GM15510 (cell line): ENCODE results near the gene ARHGEF26.

Experiments
- POLR2A ChIP-seq: IDR thresholded peaks from 3 replicates; pipeline ENCODE4 v1.6.1; 2011; ENCODE audit warnings: borderline replicate concordance; ENCODE audit not compliant: insufficient read length; ENCODE audit errors: extremely low read depth

The ARHGEF26 gene

DNA sequence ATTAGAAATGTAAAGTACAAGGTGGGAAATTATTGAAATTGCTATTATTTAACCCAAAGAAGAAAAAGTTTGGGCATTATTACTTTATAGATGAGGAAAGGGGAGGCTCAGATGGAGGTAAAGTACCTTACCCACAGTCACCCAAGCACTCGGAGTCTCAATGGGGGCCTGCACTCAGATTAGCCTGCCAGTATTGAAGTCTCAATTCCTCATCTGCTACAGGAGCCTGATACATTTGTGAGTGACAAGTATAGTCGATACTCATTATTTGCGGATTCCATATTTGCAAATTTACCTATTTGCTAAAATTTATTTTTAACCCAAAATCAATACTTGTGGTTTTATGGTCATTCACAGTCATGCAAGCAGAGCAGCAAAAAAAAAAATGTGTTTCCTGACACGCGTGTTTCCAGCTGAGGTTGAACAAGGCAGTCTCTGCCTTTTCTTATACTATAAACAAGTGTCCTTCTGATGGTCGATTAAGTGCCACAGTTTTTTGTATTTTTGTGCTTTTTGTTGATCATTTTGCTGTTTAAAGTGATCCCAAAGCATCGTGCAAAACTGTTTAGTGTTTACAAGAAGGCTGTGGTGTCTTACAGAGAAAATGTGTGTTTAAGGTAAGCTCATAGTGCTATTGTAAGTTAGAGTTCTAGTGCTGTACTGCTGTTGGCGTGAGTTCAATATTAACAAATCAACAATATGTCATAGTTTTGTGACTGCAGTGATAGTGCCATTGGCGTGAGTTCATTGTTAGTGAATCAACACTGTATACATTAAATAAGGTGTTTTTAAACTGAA is 48.0 kb downstream of the ARHGEF26 start:
- TF ChIP-seq POLR2A = no peak

DNA sequence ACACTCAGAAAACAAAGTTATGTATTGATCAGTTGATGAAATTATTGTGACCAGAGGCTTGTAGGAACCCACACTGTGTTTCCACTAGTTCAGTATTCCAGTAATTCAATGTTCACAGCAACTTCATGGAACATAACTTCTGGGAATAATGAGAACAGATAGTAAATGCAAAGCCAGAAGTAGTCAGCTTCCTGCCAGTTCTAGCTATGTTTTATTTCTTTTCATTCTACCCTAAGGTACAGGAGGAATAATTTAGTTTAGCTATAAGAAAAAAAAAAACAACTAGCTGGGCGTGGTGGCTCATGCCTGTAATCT is 48.6 kb downstream of the ARHGEF26 start:
- no peak for TF ChIP-seq POLR2A

DNA sequence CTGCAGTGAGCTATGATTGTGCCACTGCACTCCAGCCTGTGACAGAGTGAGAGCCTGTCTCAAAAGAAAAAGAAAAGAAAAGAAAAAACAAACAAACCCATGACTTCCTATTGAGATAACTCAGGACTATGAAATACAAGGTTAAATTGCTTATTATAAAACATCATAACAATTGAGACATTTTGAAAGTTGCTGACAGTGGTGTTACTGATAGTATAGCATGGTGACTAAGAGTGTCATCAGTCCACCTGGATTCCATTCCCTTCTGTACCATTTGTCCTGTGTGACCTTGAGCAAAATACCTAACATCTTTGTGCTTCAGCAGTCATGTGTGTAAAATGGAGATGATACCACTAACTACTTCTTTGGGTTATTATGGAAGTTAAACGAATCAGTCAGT is 49.1 kb downstream of the ARHGEF26 start:
- no peak for TF ChIP-seq POLR2A

DNA sequence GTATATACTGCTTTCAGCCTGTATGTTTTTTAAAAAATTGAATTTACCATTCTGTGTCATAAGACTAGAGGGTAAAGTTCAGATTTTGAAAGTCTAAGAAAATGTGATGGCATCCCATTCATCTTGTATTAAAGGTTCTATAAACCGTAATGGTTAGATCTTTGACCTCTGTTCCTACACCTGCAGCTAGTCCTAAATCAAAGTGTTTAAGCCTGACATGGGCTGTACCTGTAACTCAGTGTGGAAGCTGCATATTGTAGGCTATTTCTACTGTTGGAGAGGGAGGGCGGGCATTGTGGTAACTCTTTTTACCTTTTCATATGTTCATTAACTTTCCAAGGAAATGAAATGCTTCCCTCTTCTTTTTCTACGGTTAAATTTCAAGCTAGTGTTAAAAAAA is 53.9 kb downstream of the ARHGEF26 start:
- no peak for TF ChIP-seq POLR2A

DNA sequence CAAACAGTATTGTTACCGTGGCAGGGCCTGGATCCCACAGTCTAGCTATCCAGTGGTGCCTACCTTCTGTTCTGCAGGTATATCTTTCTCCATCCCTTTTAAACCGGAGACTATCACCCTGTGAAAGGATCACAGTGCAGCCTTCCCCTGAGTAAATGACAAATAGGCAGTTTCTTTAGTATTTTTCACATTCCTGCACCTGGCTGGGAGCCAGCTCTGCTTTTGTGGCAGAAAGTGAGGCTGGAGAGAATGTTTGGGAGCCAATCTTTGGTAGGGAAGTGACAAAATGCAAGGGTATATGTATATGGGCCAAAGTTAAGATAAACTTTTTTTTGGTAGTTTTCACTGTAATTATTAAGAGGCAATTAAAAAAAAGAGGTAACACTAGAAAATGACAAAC is 54.8 kb downstream of the ARHGEF26 start:
- no peak for TF ChIP-seq POLR2A

DNA sequence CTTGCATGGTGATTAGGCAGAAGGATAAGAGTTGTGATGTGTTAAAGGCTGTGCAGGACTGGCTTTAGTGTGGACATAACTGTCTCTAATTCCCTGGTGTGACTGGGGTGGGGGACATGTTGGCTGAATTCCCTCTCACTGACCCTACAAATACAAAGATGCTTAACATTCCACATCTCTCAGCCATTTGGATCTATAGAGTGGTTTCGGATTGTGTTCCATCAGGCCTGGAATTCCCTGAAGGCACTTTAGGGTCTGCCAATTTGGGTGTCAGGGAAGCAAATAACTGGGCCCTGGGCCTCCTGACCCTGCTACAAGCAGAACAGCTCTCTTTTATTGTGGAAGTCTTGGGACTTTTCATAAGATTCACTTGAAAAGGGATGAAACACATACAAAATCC is 56.2 kb downstream of the ARHGEF26 start:
- TF ChIP-seq POLR2A = no peak

DNA sequence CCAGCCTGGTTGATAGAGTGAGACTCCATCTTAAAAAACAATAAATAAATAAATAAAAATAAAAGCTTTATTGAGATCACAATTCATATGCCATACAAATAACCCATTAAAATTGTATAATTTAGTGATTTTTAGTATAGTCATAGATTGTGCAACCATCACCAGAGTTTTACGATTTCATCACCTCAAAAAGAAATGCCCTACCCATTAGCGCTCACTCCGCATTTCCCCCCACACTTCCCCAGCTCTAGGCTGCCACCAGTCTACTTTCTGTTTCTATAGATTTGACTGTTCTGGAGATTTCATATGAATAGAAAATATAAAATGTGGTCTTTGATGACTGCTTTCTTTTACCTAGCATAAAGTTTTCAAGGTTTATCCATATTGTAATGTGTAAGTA is 57.0 kb downstream of the ARHGEF26 start:
- TF ChIP-seq POLR2A = no peak

DNA sequence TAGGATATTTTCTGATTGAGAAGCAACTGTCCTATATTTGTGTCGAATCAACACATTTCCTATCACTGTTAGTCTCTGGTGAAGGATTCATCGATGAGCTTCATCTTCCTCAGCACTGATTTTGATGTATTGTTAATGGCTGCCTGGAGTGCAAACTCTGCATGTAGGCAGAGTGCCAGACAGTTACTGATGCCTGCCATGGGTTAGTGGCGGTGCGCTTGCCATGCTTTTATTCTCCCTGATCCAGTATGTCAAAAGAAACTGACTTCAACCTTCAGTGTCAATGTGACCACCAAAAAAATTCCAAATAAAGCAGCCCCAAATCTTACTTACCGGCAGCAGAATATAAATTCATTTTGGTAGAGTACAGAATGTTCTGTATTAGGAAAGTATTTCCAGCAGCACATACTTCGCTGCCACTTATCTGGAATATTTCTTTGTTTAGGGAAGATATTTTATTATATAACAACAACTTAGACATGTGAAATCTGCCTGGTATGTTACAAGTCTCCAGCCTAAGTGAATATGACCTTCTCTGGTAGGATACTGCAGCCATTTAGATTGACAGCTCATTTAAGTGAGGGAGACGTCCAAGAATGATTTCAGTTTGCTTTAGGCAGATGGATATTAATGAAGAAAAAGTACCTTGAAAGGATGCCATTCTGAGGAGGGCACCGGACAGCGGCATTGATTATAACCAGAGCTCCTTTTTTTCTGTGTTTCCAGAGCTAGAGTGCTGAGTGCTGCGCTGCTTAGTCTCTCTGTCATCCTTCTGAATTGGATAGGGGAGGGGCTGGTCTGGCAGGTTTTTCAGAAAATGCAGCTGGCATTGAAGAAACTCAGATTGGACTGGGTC is 59.9 kb downstream of the ARHGEF26 start:
- TF ChIP-seq POLR2A = no peak

DNA sequence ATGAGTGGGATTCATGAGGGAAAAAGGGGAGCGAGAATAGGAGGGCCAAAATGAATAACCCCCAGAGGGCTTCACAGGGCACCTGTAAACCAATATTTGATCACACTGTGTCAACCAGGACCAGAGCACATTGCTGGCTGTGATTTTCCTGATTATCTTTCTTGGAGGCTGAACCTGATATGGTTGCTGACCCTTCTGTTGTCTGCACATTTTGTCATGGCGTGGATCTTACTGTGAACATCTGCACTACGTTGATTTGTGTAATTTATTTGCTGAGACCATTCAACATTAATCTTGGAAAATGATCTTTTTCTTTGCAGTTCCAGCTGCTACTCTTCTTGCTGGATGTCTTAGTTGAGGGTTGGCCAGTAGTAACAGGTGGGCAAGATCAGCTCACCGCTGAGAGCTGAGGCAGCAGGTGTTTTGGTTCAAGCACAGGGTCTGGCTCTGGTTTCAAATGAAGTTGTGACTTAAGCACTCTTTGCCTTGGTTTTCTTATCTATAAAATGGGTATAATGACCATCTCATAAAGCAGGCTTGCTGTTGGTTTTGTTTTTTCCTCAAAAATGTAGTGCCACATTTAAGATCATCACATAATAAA is 61.2 kb downstream of the ARHGEF26 start:
- no peak for TF ChIP-seq POLR2A

DNA sequence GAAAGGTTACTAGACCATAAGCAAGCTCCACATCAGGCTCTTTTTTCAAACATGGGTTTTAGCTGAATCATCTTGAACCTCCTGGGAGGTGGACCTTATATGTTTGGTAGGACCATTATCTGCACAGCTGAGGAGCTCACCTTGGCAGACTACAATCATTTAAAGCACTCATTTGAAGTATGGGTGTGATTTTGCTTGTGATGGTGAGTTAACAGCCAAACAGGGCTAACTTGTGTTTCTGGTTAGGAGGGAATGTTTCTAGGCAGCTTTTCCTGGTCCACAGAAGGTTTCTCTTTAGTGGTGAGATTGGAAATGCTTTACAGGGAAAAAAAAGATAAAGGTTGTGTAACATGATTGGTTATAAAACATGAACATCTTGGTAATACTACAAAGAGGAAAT is 61.8 kb downstream of the ARHGEF26 start:
- TF ChIP-seq POLR2A = no peak

DNA sequence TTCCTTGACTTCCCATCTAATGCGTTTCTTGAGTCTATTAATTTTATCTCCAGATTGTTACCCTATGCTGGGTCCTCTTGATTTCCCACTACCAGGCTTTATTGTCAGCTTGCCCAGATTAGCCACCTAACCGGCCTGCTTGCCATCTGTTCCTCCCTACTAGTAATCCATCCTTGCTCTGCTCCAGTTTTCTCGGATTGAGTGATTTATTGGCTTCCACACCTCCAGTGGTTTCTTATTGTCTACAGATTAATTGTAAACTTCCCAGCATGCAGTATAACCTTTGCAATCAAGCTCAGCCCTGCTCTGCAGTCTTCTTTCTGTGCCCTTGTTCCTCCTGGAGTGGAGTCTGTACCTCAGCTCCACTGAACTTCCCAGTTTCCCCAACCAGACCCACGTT is 63.4 kb downstream of the ARHGEF26 start:
- no peak for TF ChIP-seq POLR2A

DNA sequence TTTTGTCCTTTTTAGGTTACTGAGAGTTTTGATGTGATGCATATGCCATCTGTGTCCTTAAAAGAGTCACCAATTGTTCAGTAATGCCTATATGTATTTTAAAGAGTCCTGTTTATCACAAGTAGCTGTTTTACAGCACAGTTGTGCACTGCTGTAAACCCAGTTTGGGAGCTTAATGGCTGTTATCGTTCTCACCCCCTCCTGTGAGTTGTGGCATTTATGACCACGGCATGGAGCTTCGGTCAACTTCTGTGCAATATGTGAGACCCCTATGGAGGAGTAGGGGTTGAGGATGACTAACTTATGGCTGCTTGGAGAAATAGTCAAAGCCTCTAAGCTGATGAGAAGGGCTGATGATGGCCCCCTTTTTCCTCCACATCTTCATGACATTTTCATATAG is 67.2 kb downstream of the ARHGEF26 start:
- TF ChIP-seq POLR2A = no peak

DNA sequence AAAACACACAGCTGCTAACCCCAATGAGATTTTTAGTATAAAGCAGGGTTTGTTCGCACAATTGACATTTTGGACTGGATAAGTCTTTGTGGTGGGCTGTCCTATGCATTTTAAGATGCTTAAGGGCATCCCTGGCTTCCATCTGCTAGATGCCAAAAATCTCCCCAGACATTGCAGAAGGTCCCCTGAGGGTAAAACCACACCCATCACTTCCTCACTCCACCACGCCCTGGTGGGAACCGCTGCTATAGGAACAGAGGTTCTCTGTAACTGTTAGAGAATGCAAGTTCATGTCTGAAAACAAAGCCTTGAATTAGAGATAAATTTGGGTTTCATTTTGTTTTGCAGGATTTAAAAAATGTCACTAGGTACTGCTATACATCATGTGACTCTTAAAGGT is 67.7 kb downstream of the ARHGEF26 start:
- TF ChIP-seq POLR2A = no peak

DNA sequence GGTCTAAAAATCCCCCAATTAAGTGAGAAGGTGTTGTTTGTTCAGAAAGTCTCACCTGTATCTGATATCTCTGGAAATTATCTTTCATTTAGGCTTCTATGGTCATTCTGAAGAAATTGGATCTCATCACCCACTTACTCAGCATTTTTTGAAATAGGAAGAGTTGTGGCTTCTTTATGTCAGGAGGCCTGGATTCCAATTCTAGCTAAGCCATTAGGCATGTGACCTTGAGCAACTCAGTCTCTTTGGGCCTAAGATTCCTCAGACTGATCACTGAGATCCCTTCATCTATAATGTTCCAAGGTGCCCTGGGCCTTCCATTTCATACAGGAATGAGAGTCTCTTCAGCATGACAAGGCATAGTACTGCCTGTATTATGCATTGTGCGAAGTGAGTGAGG is 70.3 kb downstream of the ARHGEF26 start:
- TF ChIP-seq POLR2A = no peak

DNA sequence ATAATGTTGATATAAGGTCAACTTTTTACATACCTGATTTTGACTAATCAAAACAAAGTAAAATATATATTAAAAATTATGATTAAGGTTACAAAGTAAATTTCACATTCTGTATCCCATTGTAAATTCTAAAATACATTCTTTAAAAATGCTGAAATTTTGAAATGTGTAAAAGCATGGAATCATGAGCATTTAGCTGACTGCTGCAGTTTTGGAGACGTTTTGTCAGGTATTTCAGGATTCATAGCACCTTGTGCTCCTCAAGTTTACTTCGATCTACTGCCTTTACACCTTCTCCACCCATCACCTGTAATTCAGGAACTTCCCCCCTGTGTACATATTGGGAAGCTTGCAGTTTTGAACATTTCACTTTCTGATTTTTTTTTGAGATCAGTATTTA is 71.0 kb downstream of the ARHGEF26 start:
- no peak for TF ChIP-seq POLR2A
